Measurements from ENCODE around the gene GTF2H2C. TPM values are rescaled to one million over a fixed set of nuclear protein-coding genes. Genes with fewer than 3 reads are reported as not detected.
"Not testable (repeated sequence)": the region's sequence is repeated elsewhere in the genome, so short reads cannot be mapped to it uniquely, and the experiment has no call there.

Gene GTF2H2C
- total and polyA plus RNA-seq, 4 donors, result 8.7 to 38.4 (median 19.5) TPM

- DNase-seq (ENCODE audit: low spot score); H3K27ac ChIP-seq (ENCODE audit: low read depth in 1 of 2, low read length in 2 of 2); H3K9me3 ChIP-seq (ENCODE audit: control insufficient read depth in 4 of 4, low read length in 3 of 4); H3K27me3 ChIP-seq (ENCODE audit: control insufficient read depth in 4 of 4, insufficient read depth in 4 of 4, low read length in 3 of 4); H3K4me3 ChIP-seq (ENCODE audit: low read depth in 1 of 3, low read length in 3 of 3); H3K36me3 ChIP-seq (ENCODE audit: control insufficient read depth in 4 of 4, insufficient read depth in 3 of 4, low read depth in 1 of 4, low read length in 3 of 4); H3K4me1 ChIP-seq (ENCODE audit: control insufficient read depth in 4 of 4, insufficient read depth in 4 of 4, low read length in 3 of 4); H3K9ac ChIP-seq (ENCODE audit: low read depth in 1 of 2, low read length in 2 of 2): not testable (repeated sequence)
- WGBS, result 78% methylated on average over 2 of the region's 7 CpGs
Measured at GRCh38 chr5:69596114-69596840, 36.3 kb downstream of the GTF2H2C start.

- not testable (repeated sequence) for H3K27ac ChIP-seq (ENCODE audit: low read depth in 1 of 2, low read length in 2 of 2); H3K4me1 ChIP-seq (ENCODE audit: control insufficient read depth in 4 of 4, insufficient read depth in 4 of 4, low read length in 3 of 4); DNase-seq (ENCODE audit: low spot score); H3K4me3 ChIP-seq (ENCODE audit: low read depth in 1 of 3, low read length in 3 of 3); H3K36me3 ChIP-seq (ENCODE audit: control insufficient read depth in 4 of 4, insufficient read depth in 3 of 4, low read depth in 1 of 4, low read length in 3 of 4); H3K9me3 ChIP-seq (ENCODE audit: control insufficient read depth in 4 of 4, low read length in 3 of 4); H3K9ac ChIP-seq (ENCODE audit: low read depth in 1 of 2, low read length in 2 of 2); H3K27me3 ChIP-seq (ENCODE audit: control insufficient read depth in 4 of 4, insufficient read depth in 4 of 4, low read length in 3 of 4)
- 86% methylated on average over 1 of the region's 6 CpGs for WGBS
Measured at GRCh38 chr5:69601947-69602346, 42.0 kb downstream of the GTF2H2C start.

GRCh38 chr5:69606839-69607238 is 46.8 kb downstream of the GTF2H2C start:
- 82% methylated on average over 3 of the region's 6 CpGs for WGBS

GRCh38 chr5:69607750-69608149 is 47.8 kb downstream of the GTF2H2C start:
- H3K4me1 ChIP-seq (ENCODE audit: control insufficient read depth in 4 of 4, insufficient read depth in 4 of 4, low read length in 3 of 4); H3K9ac ChIP-seq (ENCODE audit: low read depth in 1 of 2, low read length in 2 of 2); H3K4me3 ChIP-seq (ENCODE audit: low read depth in 1 of 3, low read length in 3 of 3); H3K27ac ChIP-seq (ENCODE audit: low read depth in 1 of 2, low read length in 2 of 2); H3K9me3 ChIP-seq (ENCODE audit: control insufficient read depth in 4 of 4, low read length in 3 of 4); DNase-seq (ENCODE audit: low spot score); H3K36me3 ChIP-seq (ENCODE audit: control insufficient read depth in 4 of 4, insufficient read depth in 3 of 4, low read depth in 1 of 4, low read length in 3 of 4); H3K27me3 ChIP-seq (ENCODE audit: control insufficient read depth in 4 of 4, insufficient read depth in 4 of 4, low read length in 3 of 4): not testable (repeated sequence)
- WGBS, result no CpG with 5 or more reads among the region's 1 CpG

More at GRCh38 chr5:69606839-69607238, 46.8 kb downstream of the GTF2H2C start:
- not testable (repeated sequence) for H3K4me3 ChIP-seq (ENCODE audit: low read depth in 1 of 3, low read length in 3 of 3); H3K36me3 ChIP-seq (ENCODE audit: control insufficient read depth in 4 of 4, insufficient read depth in 3 of 4, low read depth in 1 of 4, low read length in 3 of 4); H3K9ac ChIP-seq (ENCODE audit: low read depth in 1 of 2, low read length in 2 of 2); H3K4me1 ChIP-seq (ENCODE audit: control insufficient read depth in 4 of 4, insufficient read depth in 4 of 4, low read length in 3 of 4); DNase-seq (ENCODE audit: low spot score); H3K27ac ChIP-seq (ENCODE audit: low read depth in 1 of 2, low read length in 2 of 2); H3K27me3 ChIP-seq (ENCODE audit: control insufficient read depth in 4 of 4, insufficient read depth in 4 of 4, low read length in 3 of 4); H3K9me3 ChIP-seq (ENCODE audit: control insufficient read depth in 4 of 4, low read length in 3 of 4)

- H3K36me3 ChIP-seq (ENCODE audit: control insufficient read depth in 4 of 4, insufficient read depth in 3 of 4, low read depth in 1 of 4, low read length in 3 of 4); H3K4me1 ChIP-seq (ENCODE audit: control insufficient read depth in 4 of 4, insufficient read depth in 4 of 4, low read length in 3 of 4); H3K9me3 ChIP-seq (ENCODE audit: control insufficient read depth in 4 of 4, low read length in 3 of 4); H3K4me3 ChIP-seq (ENCODE audit: low read depth in 1 of 3, low read length in 3 of 3); H3K9ac ChIP-seq (ENCODE audit: low read depth in 1 of 2, low read length in 2 of 2); H3K27ac ChIP-seq (ENCODE audit: low read depth in 1 of 2, low read length in 2 of 2); H3K27me3 ChIP-seq (ENCODE audit: control insufficient read depth in 4 of 4, insufficient read depth in 4 of 4, low read length in 3 of 4); DNase-seq (ENCODE audit: low spot score): not testable (repeated sequence)
- WGBS, result no CpG with 5 or more reads among the region's 6 CpGs
Measured at GRCh38 chr5:69608861-69609496, 49.0 kb downstream of the GTF2H2C start.

- not testable (repeated sequence) for H3K9ac ChIP-seq (ENCODE audit: low read depth in 1 of 2, low read length in 2 of 2); H3K36me3 ChIP-seq (ENCODE audit: control insufficient read depth in 4 of 4, insufficient read depth in 3 of 4, low read depth in 1 of 4, low read length in 3 of 4); H3K27me3 ChIP-seq (ENCODE audit: control insufficient read depth in 4 of 4, insufficient read depth in 4 of 4, low read length in 3 of 4); H3K9me3 ChIP-seq (ENCODE audit: control insufficient read depth in 4 of 4, low read length in 3 of 4); H3K4me1 ChIP-seq (ENCODE audit: control insufficient read depth in 4 of 4, insufficient read depth in 4 of 4, low read length in 3 of 4); H3K4me3 ChIP-seq (ENCODE audit: low read depth in 1 of 3, low read length in 3 of 3); DNase-seq (ENCODE audit: low spot score); H3K27ac ChIP-seq (ENCODE audit: low read depth in 1 of 2, low read length in 2 of 2)
- WGBS, result no CpG with 5 or more reads among the region's 7 CpGs
Measured at GRCh38 chr5:69614843-69615242, 54.9 kb downstream of the GTF2H2C start.

GRCh38 chr5:69631879-69632278 is 71.9 kb downstream of the GTF2H2C start:
- H3K4me3 ChIP-seq (ENCODE audit: low read depth in 1 of 3, low read length in 3 of 3); DNase-seq (ENCODE audit: low spot score); H3K27me3 ChIP-seq (ENCODE audit: control insufficient read depth in 4 of 4, insufficient read depth in 4 of 4, low read length in 3 of 4); H3K9me3 ChIP-seq (ENCODE audit: control insufficient read depth in 4 of 4, low read length in 3 of 4); H3K27ac ChIP-seq (ENCODE audit: low read depth in 1 of 2, low read length in 2 of 2); H3K4me1 ChIP-seq (ENCODE audit: control insufficient read depth in 4 of 4, insufficient read depth in 4 of 4, low read length in 3 of 4); H3K36me3 ChIP-seq (ENCODE audit: control insufficient read depth in 4 of 4, insufficient read depth in 3 of 4, low read depth in 1 of 4, low read length in 3 of 4); H3K9ac ChIP-seq (ENCODE audit: low read depth in 1 of 2, low read length in 2 of 2): not testable (repeated sequence)
- 94% methylated on average over 7 of the region's 9 CpGs for WGBS
